Measurements from ENCODE around the gene PLS1. TPM values are rescaled to one million over a fixed set of nuclear protein-coding genes. Genes with fewer than 3 reads are reported as not detected.
"Not testable (repeated sequence)": the region's sequence is repeated elsewhere in the genome, so short reads cannot be mapped to it uniquely, and the experiment has no call there.

The PLS1 gene
- total RNA-seq, 3 donors from 2014 or later (not counting 1 experiment from before 2014, with no cell fraction given), result 1.2 to 2.6 (median 1.6) TPM

GRCh38 chr3:142706321-142707127 is 110.3 kb downstream of the PLS1 start:
- Histone ChIP-seq H3K4me3 (ENCODE audit: low read length) (no peak overlapping the region), H3K9me3 (ENCODE audit: control insufficient read depth, insufficient read depth, low read length) (no peaks in the 10 kb centered on the region), H3K27me3 (ENCODE audit: control insufficient read depth, insufficient read depth, low read length) (no peaks in the 10 kb centered on the region), H3K27ac (ENCODE audit: low read length) (no peak overlapping the region), H3K4me1 (ENCODE audit: control insufficient read depth, insufficient read depth, low read length) (no peaks in the 10 kb centered on the region), H3K36me3 (ENCODE audit: control insufficient read depth, insufficient read depth, low read length) (no peaks in the 10 kb centered on the region)
- no peak for ATAC-seq
- no peak for TF ChIP-seq CTCF (IDR thresholded peaks at IDR 0.05)
- H3K4me3 Mint-ChIP-seq, result no peak overlapping the region
- peaks cover 0 to 3% of the 10 kb centered on the region in 2 donors for H3K27me3 Mint-ChIP-seq (ENCODE audit: low read depth in 2 of 2)
- WGBS (ENCODE audit: insufficient coverage), result 88% methylated on average over 7 of the region's 7 CpGs
- H3K4me1 Mint-ChIP-seq, result no peaks in the 10 kb centered on the region
- intact Hi-C loops (cut with micrococcal nuclease), result no loop called here
- H3K36me3 Mint-ChIP-seq, result no peaks in the 10 kb centered on the region
- no peak overlapping the region for H3K27ac Mint-ChIP-seq
- no peaks in the 10 kb centered on the region for H3K9me3 Mint-ChIP-seq
- DNase-seq, result no peak

- no peaks in the 10 kb centered on the region for H3K4me1 Mint-ChIP-seq
- H3K4me1 ChIP-seq (ENCODE audit: control insufficient read depth, insufficient read depth, low read length), result no peaks in the 10 kb centered on the region
- H3K27ac ChIP-seq (ENCODE audit: low read length), result no peak overlapping the region
- 90% methylated on average over 5 of the region's 5 CpGs for WGBS (ENCODE audit: insufficient coverage)
- no peaks in the 10 kb centered on the region for H3K9me3 ChIP-seq (ENCODE audit: control insufficient read depth, insufficient read depth, low read length)
- no peaks in the 10 kb centered on the region for H3K9me3 Mint-ChIP-seq
- DNase-seq (no peak), ATAC-seq (no peak)
- H3K27me3 Mint-ChIP-seq (ENCODE audit: low read depth in 2 of 2), result peaks cover 0 to 6% of the 10 kb centered on the region in 2 donors
- H3K27me3 ChIP-seq (ENCODE audit: control insufficient read depth, insufficient read depth, low read length), result no peaks in the 10 kb centered on the region
- H3K36me3 Mint-ChIP-seq, result no peaks in the 10 kb centered on the region
- no peak for TF ChIP-seq CTCF (IDR thresholded peaks at IDR 0.05)
- no peak overlapping the region for H3K4me3 ChIP-seq (ENCODE audit: low read length)
- H3K36me3 ChIP-seq (ENCODE audit: control insufficient read depth, insufficient read depth, low read length), result no peaks in the 10 kb centered on the region
- intact Hi-C loops (cut with micrococcal nuclease), result no loop called here
- H3K4me3 Mint-ChIP-seq, result no peak overlapping the region
- H3K27ac Mint-ChIP-seq, result no peak overlapping the region
Measured at GRCh38 chr3:142709207-142709606, 113.0 kb downstream of the PLS1 start.

GRCh38 chr3:142714882-142715281 is 118.7 kb downstream of the PLS1 start:
- H3K4me1 ChIP-seq (ENCODE audit: control insufficient read depth, insufficient read depth, low read length); H3K36me3 ChIP-seq (ENCODE audit: control insufficient read depth, insufficient read depth, low read length); H3K4me3 ChIP-seq (ENCODE audit: low read length); H3K9me3 ChIP-seq (ENCODE audit: control insufficient read depth, insufficient read depth, low read length); DNase-seq; intact Hi-C loops (cut with micrococcal nuclease); H3K9me3 Mint-ChIP-seq; H3K4me3 Mint-ChIP-seq; H3K27ac ChIP-seq (ENCODE audit: low read length); H3K36me3 Mint-ChIP-seq; H3K4me1 Mint-ChIP-seq; H3K27me3 ChIP-seq (ENCODE audit: control insufficient read depth, insufficient read depth, low read length); H3K27ac Mint-ChIP-seq; ATAC-seq: not testable (repeated sequence)
- H3K27me3 Mint-ChIP-seq (ENCODE audit: low read depth in 2 of 2), result peaks cover 25 to 33% of the 10 kb centered on the region in 2 donors
- 90% methylated on average over 3 of the region's 3 CpGs for WGBS (ENCODE audit: insufficient coverage)

- Histone ChIP-seq H3K4me1 (ENCODE audit: control insufficient read depth, insufficient read depth, low read length) (no peaks in the 10 kb centered on the region), H3K36me3 (ENCODE audit: control insufficient read depth, insufficient read depth, low read length) (no peaks in the 10 kb centered on the region), H3K9me3 (ENCODE audit: control insufficient read depth, insufficient read depth, low read length) (no peaks in the 10 kb centered on the region), H3K4me3 (ENCODE audit: low read length) (no peak overlapping the region), H3K27me3 (ENCODE audit: control insufficient read depth, insufficient read depth, low read length) (peaks cover 3% of the 10 kb centered on the region), H3K27ac (ENCODE audit: low read length) (no peak overlapping the region)
- Mint-ChIP-seq H3K27me3 (ENCODE audit: low read depth in 2 of 2) (peaks cover 30 to 34% of the 10 kb centered on the region in 2 donors), H3K36me3 (no peaks in the 10 kb centered on the region), H3K4me3 (no peak overlapping the region), H3K27ac (no peak overlapping the region), H3K4me1 (no peaks in the 10 kb centered on the region), H3K9me3 (no peaks in the 10 kb centered on the region)
- 97% methylated on average over 4 of the region's 4 CpGs for WGBS (ENCODE audit: insufficient coverage)
- ATAC-seq (no peak), DNase-seq (no peak)
- no peak for TF ChIP-seq CTCF (IDR thresholded peaks at IDR 0.05)
- intact Hi-C loops (cut with micrococcal nuclease), result no loop called here
Measured at GRCh38 chr3:142716102-142716501, 119.9 kb downstream of the PLS1 start.
